ENCODE measurements around the gene MTRR. TPM values are rescaled to one million over a fixed set of nuclear protein-coding genes. Genes with fewer than 3 reads are reported as not detected.

Gene MTRR
- total RNA-seq, 1 experiment from 2014 or later, result 46.9 TPM

- TF ChIP-seq, protein P1, sequence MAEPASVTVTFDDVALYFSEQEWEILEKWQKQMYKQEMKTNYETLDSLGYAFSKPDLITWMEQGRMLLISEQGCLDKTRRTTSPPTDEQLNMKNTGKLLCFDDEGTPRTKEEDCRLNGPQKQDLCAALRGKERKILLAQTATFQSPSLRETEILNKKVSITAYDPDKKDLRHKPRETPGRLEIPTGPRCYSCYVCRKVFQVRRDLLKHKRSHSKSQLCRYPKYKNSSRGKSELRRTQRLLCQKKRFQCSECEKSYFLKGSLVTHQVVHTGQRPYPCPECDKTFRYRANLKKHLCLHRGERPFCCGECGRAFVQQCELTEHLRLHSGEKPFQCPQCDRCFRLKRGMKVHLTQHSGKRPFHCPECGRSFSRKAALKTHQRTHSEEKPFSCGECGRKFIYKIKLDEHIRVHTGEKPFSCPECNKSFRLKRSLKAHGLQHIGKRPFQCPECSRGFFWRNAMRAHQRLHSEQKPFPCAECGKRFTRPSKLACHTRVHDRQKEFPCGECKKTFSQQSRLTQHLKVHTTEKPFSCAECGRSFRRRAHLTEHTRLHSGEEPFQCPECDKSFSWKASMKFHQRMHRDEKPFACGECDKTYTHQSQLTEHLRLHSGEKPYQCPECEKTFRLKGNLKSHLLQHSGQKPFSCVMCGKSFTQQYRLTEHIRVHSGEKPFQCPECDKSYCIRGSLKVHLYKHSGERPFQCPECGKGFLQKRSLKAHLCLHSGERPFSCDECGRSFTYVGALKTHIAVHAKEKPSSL (CRISPR knock-in tag; conservative IDR thresholded peaks at IDR 0.05), result no peak
- TF ChIP-seq IRF2 (CRISPR knock-in tag; IDR thresholded peaks at IDR 0.05; ENCODE audit: borderline replicate concordance, low read depth) (no peak), ZNF219 (CRISPR knock-in tag; IDR thresholded peaks at IDR 0.05; ENCODE audit: borderline replicate concordance) (no peak)
Observed at GRCh38 chr5:7871653-7872052, 2.7 kb downstream of the MTRR start (continued).

- H3K4me1 Mint-ChIP-seq, result peaks cover 16% of the 10 kb centered on the region
- H3K4me3 Mint-ChIP-seq, result no peak overlapping the region
- H3K27me3 Mint-ChIP-seq (ENCODE audit: low read depth), result no peaks in the 10 kb centered on the region
- POLR2A ChIA-PET, result no interaction called here
- DNase-seq (ENCODE audit: low spot score) (no peak), ATAC-seq (no peak)
- H3K36me3 Mint-ChIP-seq, result peaks cover 30% of the 10 kb centered on the region
- H3K27ac Mint-ChIP-seq, result peak overlapping the region; percentile 3; the same call in 1 of the 2 replicates
- H3K9me3 Mint-ChIP-seq, result no peaks in the 10 kb centered on the region
- CTCF ChIA-PET, result interaction anchor here (1.3 kb wide), 1 partner anchor 14 kb away, joined by 3 read pairs; no protein-coding TSS in a partner anchor
- TF ChIP-seq SP1 (CRISPR knock-in tag; conservative IDR thresholded peaks at IDR 0.05), result no peak
- no peak for TF ChIP-seq ETV6 (CRISPR knock-in tag; IDR thresholded peaks at IDR 0.05)
- no peak for TF ChIP-seq CBFB (CRISPR knock-in tag; IDR thresholded peaks at IDR 0.05; ENCODE audit: low read depth)
- TF ChIP-seq AR (CRISPR knock-in tag; IDR thresholded peaks at IDR 0.05), result no peak
- TF ChIP-seq, protein P2, sequence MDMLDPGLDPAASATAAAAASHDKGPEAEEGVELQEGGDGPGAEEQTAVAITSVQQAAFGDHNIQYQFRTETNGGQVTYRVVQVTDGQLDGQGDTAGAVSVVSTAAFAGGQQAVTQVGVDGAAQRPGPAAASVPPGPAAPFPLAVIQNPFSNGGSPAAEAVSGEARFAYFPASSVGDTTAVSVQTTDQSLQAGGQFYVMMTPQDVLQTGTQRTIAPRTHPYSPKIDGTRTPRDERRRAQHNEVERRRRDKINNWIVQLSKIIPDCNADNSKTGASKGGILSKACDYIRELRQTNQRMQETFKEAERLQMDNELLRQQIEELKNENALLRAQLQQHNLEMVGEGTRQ (CRISPR knock-in tag; IDR thresholded peaks at IDR 0.05), result no peak
- TF ChIP-seq ARID4B (CRISPR knock-in tag; IDR thresholded peaks at IDR 0.05; ENCODE audit: borderline replicate concordance), result no peak
- TF ChIP-seq, protein P3, sequence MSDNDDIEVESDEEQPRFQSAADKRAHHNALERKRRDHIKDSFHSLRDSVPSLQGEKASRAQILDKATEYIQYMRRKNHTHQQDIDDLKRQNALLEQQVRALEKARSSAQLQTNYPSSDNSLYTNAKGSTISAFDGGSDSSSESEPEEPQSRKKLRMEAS (CRISPR knock-in tag; IDR thresholded peaks at IDR 0.05), result no peak
- TF ChIP-seq, protein P4, sequence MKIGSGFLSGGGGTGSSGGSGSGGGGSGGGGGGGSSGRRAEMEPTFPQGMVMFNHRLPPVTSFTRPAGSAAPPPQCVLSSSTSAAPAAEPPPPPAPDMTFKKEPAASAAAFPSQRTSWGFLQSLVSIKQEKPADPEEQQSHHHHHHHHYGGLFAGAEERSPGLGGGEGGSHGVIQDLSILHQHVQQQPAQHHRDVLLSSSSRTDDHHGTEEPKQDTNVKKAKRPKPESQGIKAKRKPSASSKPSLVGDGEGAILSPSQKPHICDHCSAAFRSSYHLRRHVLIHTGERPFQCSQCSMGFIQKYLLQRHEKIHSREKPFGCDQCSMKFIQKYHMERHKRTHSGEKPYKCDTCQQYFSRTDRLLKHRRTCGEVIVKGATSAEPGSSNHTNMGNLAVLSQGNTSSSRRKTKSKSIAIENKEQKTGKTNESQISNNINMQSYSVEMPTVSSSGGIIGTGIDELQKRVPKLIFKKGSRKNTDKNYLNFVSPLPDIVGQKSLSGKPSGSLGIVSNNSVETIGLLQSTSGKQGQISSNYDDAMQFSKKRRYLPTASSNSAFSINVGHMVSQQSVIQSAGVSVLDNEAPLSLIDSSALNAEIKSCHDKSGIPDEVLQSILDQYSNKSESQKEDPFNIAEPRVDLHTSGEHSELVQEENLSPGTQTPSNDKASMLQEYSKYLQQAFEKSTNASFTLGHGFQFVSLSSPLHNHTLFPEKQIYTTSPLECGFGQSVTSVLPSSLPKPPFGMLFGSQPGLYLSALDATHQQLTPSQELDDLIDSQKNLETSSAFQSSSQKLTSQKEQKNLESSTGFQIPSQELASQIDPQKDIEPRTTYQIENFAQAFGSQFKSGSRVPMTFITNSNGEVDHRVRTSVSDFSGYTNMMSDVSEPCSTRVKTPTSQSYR (CRISPR knock-in tag; IDR thresholded peaks at IDR 0.05), result no peak
- no peak for TF ChIP-seq ZNF232 (CRISPR knock-in tag; IDR thresholded peaks at IDR 0.05)
- no peak for TF ChIP-seq ZNF396 (CRISPR knock-in tag; IDR thresholded peaks at IDR 0.05; ENCODE audit: borderline replicate concordance)
- no peak for TF ChIP-seq ZNF121 (CRISPR knock-in tag; IDR thresholded peaks at IDR 0.05)
- no peak for TF ChIP-seq PRRX2 (CRISPR knock-in tag; IDR thresholded peaks at IDR 0.05)
- no peak for TF ChIP-seq MYBL2 (CRISPR knock-in tag; IDR thresholded peaks at IDR 0.05)
- TF ChIP-seq, protein P5, sequence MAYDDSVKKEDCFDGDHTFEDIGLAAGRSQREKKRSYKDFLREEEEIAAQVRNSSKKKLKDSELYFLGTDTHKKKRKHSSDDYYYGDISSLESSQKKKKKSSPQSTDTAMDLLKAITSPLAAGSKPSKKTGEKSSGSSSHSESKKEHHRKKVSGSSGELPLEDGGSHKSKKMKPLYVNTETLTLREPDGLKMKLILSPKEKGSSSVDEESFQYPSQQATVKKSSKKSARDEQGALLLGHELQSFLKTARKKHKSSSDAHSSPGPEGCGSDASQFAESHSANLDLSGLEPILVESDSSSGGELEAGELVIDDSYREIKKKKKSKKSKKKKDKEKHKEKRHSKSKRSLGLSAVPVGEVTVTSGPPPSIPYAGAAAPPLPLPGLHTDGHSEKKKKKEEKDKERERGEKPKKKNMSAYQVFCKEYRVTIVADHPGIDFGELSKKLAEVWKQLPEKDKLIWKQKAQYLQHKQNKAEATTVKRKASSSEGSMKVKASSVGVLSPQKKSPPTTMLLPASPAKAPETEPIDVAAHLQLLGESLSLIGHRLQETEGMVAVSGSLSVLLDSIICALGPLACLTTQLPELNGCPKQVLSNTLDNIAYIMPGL (CRISPR knock-in tag; IDR thresholded peaks at IDR 0.05), result no peak
- TF ChIP-seq, protein P6, sequence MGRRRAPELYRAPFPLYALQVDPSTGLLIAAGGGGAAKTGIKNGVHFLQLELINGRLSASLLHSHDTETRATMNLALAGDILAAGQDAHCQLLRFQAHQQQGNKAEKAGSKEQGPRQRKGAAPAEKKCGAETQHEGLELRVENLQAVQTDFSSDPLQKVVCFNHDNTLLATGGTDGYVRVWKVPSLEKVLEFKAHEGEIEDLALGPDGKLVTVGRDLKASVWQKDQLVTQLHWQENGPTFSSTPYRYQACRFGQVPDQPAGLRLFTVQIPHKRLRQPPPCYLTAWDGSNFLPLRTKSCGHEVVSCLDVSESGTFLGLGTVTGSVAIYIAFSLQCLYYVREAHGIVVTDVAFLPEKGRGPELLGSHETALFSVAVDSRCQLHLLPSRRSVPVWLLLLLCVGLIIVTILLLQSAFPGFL (CRISPR knock-in tag; IDR thresholded peaks at IDR 0.05; ENCODE audit: borderline replicate concordance), result no peak
Observed at GRCh38 chr5:7872517-7873130, 3.7 kb downstream of the MTRR start.

Data from WTC11 (cell line).